ENCODE results near the gene SSR4.

Gene SSR4

GRCh38 chrX:153781428-153782047 is 12.9 kb upstream of the SSR4 start:
- POLR2A ChIA-PET: interaction anchor here (1.0 to 1.5 kb wide), 2 partner anchors 12 to 13 kb away, joined by 3 to 4 read pairs; partner anchors contain the start of genes IDH3G and SSR4
- DNase-seq (ENCODE audit: extremely low spot score): no peak
- CTCF ChIA-PET: interaction anchor here (0.8 kb wide), 1 partner anchor 12 kb away, joined by 3 read pairs; no protein-coding TSS in a partner anchor

GRCh38 chrX:153782313-153782712 is 12.2 kb upstream of the SSR4 start:
- POLR2A ChIA-PET: interaction anchor here (1.5 kb wide), 1 partner anchor 12 kb away, joined by 4 read pairs; the partner anchor contains the start of genes IDH3G and SSR4
- TF ChIP-seq TARDBP (IDR thresholded peaks at IDR 0.05) (no peak), FOXA1 (IDR thresholded peaks at IDR 0.05) (no peak), SP1 (IDR thresholded peaks at IDR 0.05) (no peak), FOXM1 (IDR thresholded peaks at IDR 0.05; ENCODE audit: borderline replicate concordance) (no peak), CTBP1 (IDR thresholded peaks at IDR 0.05; ENCODE audit: borderline replicate concordance) (no peak)
- CTCF ChIA-PET: interaction anchor here (0.8 kb wide), 1 partner anchor 11 kb away, joined by 3 read pairs; no protein-coding TSS in a partner anchor
- DNase-seq (ENCODE audit: extremely low spot score): no peak

More at GRCh38 chrX:153781428-153782047, 12.9 kb upstream of the SSR4 start:
- TF ChIP-seq NFRKB (IDR thresholded peaks at IDR 0.05): no peak
- no peak for TF ChIP-seq ARNT (IDR thresholded peaks at IDR 0.05)
- TF ChIP-seq SUZ12 (IDR thresholded peaks at IDR 0.05): no peak
- no peak for TF ChIP-seq L3MBTL2 (conservative IDR thresholded peaks at IDR 0.05)

GRCh38 chrX:153782871-153783270 is 11.6 kb upstream of the SSR4 start:
- no peak for DNase-seq (ENCODE audit: extremely low spot score)
- ChIA-PET CTCF (no interaction called here), POLR2A (interaction anchor here (1.5 kb wide), 1 partner anchor 12 kb away, joined by 4 read pairs; the partner anchor contains the start of genes IDH3G and SSR4)
- no peak for TF ChIP-seq ZNF384 (IDR thresholded peaks at IDR 0.05)

GRCh38 chrX:153783378-153784013 is 11.0 kb upstream of the SSR4 start:
- ChIA-PET CTCF (no interaction called here), POLR2A (interaction anchor here (0.6 kb wide), 1 partner anchor 11 kb away, joined by 3 read pairs; the partner anchor contains the start of genes IDH3G and SSR4)
- no peak for DNase-seq (ENCODE audit: extremely low spot score)
- TF ChIP-seq LEF1 (IDR thresholded peaks at IDR 0.05; ENCODE audit: borderline replicate concordance): no peak

- TF ChIP-seq ELF4 (IDR thresholded peaks at IDR 0.05) (no peak), NFRKB (IDR thresholded peaks at IDR 0.05) (no peak), BHLHE40 (IDR thresholded peaks at IDR 0.05; ENCODE audit: borderline replicate concordance) (no peak), L3MBTL2 (conservative IDR thresholded peaks at IDR 0.05) (no peak), ARNT (IDR thresholded peaks at IDR 0.05) (no peak), PKNOX1 (IDR thresholded peaks at IDR 0.05) (no peak), SUZ12 (IDR thresholded peaks at IDR 0.05) (no peak)
- CTCF ChIA-PET: no interaction called here
These were observed 10.0 kb upstream of the SSR4 start for GRCh38 chrX:153784325-153784967.

GRCh38 chrX:153786669-153787068 is 7.8 kb upstream of the SSR4 start:
- no peak for DNase-seq (ENCODE audit: extremely low spot score)
- ChIA-PET POLR2A (no interaction called here), CTCF (no interaction called here)
- TF ChIP-seq FOXM1 (IDR thresholded peaks at IDR 0.05; ENCODE audit: borderline replicate concordance) (no peak), CTBP1 (IDR thresholded peaks at IDR 0.05; ENCODE audit: borderline replicate concordance) (no peak), SP1 (IDR thresholded peaks at IDR 0.05) (no peak), LEF1 (IDR thresholded peaks at IDR 0.05; ENCODE audit: borderline replicate concordance) (no peak), PKNOX1 (IDR thresholded peaks at IDR 0.05) (no peak), FOXA1 (IDR thresholded peaks at IDR 0.05) (no peak), SUZ12 (IDR thresholded peaks at IDR 0.05) (no peak), FOXK2 (IDR thresholded peaks at IDR 0.05) (no peak), ARNT (IDR thresholded peaks at IDR 0.05) (no peak), ZNF384 (IDR thresholded peaks at IDR 0.05) (no peak), L3MBTL2 (conservative IDR thresholded peaks at IDR 0.05) (no peak), NFRKB (IDR thresholded peaks at IDR 0.05) (no peak), TARDBP (IDR thresholded peaks at IDR 0.05) (no peak), BHLHE40 (IDR thresholded peaks at IDR 0.05; ENCODE audit: borderline replicate concordance) (no peak)

More at GRCh38 chrX:153784325-153784967, 10.0 kb upstream of the SSR4 start:
- POLR2A ChIA-PET: no interaction called here
- no peak for DNase-seq (ENCODE audit: extremely low spot score)

GRCh38 chrX:153789654-153790053 is 4.8 kb upstream of the SSR4 start:
- DNase-seq (ENCODE audit: extremely low spot score): no peak
- CTCF ChIA-PET: no interaction called here
- TF ChIP-seq BHLHE40 (IDR thresholded peaks at IDR 0.05; ENCODE audit: borderline replicate concordance) (no peak), FOXK2 (IDR thresholded peaks at IDR 0.05) (no peak), FOXM1 (IDR thresholded peaks at IDR 0.05; ENCODE audit: borderline replicate concordance) (no peak), CTBP1 (IDR thresholded peaks at IDR 0.05; ENCODE audit: borderline replicate concordance) (no peak), SUZ12 (IDR thresholded peaks at IDR 0.05) (no peak), PKNOX1 (IDR thresholded peaks at IDR 0.05) (no peak), TARDBP (IDR thresholded peaks at IDR 0.05) (no peak), NFRKB (IDR thresholded peaks at IDR 0.05) (no peak), SP1 (IDR thresholded peaks at IDR 0.05) (no peak), ELF4 (IDR thresholded peaks at IDR 0.05) (no peak), FOXA1 (IDR thresholded peaks at IDR 0.05) (no peak), ARNT (IDR thresholded peaks at IDR 0.05) (no peak), HDGF (IDR thresholded peaks at IDR 0.05; ENCODE audit: borderline replicate concordance) (no peak), L3MBTL2 (conservative IDR thresholded peaks at IDR 0.05) (no peak), LEF1 (IDR thresholded peaks at IDR 0.05; ENCODE audit: borderline replicate concordance) (no peak), ZNF384 (IDR thresholded peaks at IDR 0.05) (no peak)
- POLR2A ChIA-PET: no interaction called here
